ENCODE data around the gene HPCAL1. TPM values are rescaled to one million over a fixed set of nuclear protein-coding genes. Genes with fewer than 3 reads are reported as not detected.

The HPCAL1 gene
- total RNA-seq, 4 donors from 2014 or later: 26.4 to 45.7 (median 36.9) TPM

GRCh38 chr2:10303694-10304378, 1.1 kb downstream of the HPCAL1 start:
- TF ChIP-seq CTCF (IDR thresholded peaks at IDR 0.05): no peak
- TF ChIP-seq POLR2A (IDR thresholded peaks at IDR 0.05): no peak
- intact Hi-C loops (cut with DNase I; ENCODE audit: low total_unique reads): no loop called here
- 1% methylated on average over 39 to 45 of the region's 53 CpGs for WGBS, 2 donors

DNA sequence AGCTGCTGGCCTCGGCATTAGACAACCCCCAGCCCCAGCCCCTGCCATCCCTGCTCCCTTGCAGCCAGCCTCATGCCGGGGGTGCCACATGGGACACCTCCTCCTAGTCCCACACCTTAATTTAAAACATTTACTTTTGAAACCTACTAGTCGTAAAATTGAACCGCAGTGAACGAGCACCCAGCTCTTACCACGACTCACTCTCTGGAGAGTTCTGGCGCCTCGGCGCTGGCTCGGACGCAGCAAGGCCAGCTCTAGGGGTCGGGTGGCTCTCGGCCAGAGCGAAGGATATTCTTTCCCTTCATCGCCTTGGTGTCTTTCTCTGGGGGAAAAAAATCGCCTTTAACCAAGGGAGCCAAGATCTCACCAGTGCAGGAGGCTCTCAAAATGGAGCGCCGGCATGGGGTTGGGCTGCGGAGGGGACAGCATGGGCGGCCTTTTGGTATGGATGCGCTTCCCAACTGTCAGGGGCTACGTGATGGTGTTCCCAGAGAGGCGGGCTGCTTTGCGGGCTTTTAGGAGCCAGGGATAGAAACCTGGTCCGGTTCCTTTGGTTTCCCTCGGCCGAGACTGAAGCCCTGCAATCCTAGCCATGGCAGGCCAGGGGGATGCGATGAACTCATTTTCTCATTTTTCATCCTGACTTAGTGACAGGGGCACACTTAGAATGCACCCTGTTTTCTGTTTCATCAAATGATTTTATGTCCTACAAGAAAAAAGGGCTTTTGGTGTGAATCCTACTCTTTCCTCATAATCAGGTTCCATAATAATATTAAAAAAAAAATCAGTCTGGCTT, 2.0 kb downstream of the HPCAL1 start:
- intact Hi-C loops (cut with DNase I; ENCODE audit: low total_unique reads): no loop called here

More at GRCh38 chr2:10303694-10304378, 1.1 kb downstream of the HPCAL1 start:
- DNase-seq (ENCODE audit: low spot score in 2 of 2): peak in 1 of 2 donors; percentile 89
- peak overlapping the region; percentile 59 for H3K4me3 ChIP-seq (ENCODE audit: low read depth, poor library complexity, severe bottlenecking)

GRCh38 chr2:10305254-10305635, 2.5 kb downstream of the HPCAL1 start:
- intact Hi-C loops (cut with DNase I; ENCODE audit: low total_unique reads): no loop called here
- TF ChIP-seq CTCF (IDR thresholded peaks at IDR 0.05) (no peak), POLR2A (IDR thresholded peaks at IDR 0.05) (no peak)

More for the DNA sequence above, 2.0 kb downstream of the HPCAL1 start:
- no peak overlapping the region for H3K4me3 ChIP-seq (ENCODE audit: low read depth, poor library complexity, severe bottlenecking)
- TF ChIP-seq CTCF (IDR thresholded peaks at IDR 0.05) (no peak), POLR2A (IDR thresholded peaks at IDR 0.05) (no peak)
- DNase-seq (ENCODE audit: low spot score in 2 of 2): no peak
- WGBS, 2 donors: 51 to 56% methylated on average over 28 of the region's 28 CpGs

DNA sequence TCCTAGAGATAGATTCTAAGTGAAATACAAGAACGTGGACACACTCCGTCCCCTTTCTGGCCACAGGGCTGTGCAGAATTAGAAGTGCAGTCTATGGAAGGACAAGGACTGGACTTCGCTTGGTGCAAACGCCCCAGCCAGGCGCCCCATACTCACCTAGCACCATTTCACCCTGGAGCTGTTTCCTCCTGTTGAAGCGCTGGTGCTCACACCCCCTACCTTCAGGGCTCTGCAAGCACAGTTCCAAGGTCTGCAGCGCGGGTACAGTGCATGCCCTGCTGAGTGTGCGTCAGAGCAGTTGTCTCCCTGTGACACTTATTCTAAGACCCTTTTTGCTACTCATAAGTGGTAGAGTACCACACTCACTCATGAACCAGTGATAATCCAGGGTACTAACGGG, 3.0 kb downstream of the HPCAL1 start:
- no peak overlapping the region for H3K4me3 ChIP-seq (ENCODE audit: low read depth, poor library complexity, severe bottlenecking)
- WGBS, 2 donors: 72 to 79% methylated on average over 10 of the region's 10 CpGs
- no peak for TF ChIP-seq POLR2A (IDR thresholded peaks at IDR 0.05)
- TF ChIP-seq CTCF (IDR thresholded peaks at IDR 0.05): no peak
- intact Hi-C loops (cut with DNase I; ENCODE audit: low total_unique reads): no loop called here
- no peak for DNase-seq (ENCODE audit: low spot score in 2 of 2)

More at GRCh38 chr2:10305254-10305635, 2.5 kb downstream of the HPCAL1 start:
- no peak for DNase-seq (ENCODE audit: low spot score in 2 of 2)
- 24 to 31% methylated on average over 4 of the region's 4 CpGs for WGBS, 2 donors
- H3K4me3 ChIP-seq (ENCODE audit: low read depth, poor library complexity, severe bottlenecking): no peak overlapping the region

DNA sequence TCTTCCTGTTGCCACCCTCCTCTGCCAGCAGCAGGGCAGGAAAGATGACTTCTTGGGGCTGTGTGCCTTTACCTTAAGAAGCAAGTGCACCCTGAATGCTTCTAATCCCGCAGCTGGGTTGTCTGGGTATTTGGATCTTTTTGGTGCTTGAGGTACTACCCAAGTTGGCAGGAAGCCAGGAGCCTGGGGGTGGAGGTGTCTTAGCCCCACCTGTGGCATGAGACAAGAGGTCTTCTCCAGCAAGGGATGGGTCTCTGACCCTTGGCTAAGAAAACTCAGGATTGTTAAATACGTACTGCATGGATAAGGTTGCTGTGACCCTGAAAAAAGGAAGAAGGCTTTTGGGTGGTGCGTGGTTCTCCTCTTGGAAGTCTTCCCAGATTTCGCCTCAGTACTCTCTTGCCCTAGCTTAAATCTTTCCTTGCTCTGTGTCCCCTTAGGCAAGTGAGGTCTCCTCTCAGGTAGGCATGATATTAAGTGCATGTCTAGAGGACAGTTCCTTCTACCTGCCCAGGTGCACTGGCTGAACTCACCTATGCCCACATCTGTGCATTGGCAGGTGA, 4.3 kb downstream of the HPCAL1 start:
- intact Hi-C loops (cut with DNase I; ENCODE audit: low total_unique reads): no loop called here
- TF ChIP-seq CTCF (IDR thresholded peaks at IDR 0.05) (no peak), POLR2A (IDR thresholded peaks at IDR 0.05) (no peak)
- H3K4me3 ChIP-seq (ENCODE audit: low read depth, poor library complexity, severe bottlenecking): no peak overlapping the region
- DNase-seq (ENCODE audit: low spot score in 2 of 2): peak in 1 of 2 donors; percentile 80
- WGBS, 2 donors: 80 to 86% methylated on average over 4 of the region's 4 CpGs

Measured in lower leg skin (tissue), 4 donors.